ENCODE results near the gene NEFH.

The NEFH gene

DNA sequence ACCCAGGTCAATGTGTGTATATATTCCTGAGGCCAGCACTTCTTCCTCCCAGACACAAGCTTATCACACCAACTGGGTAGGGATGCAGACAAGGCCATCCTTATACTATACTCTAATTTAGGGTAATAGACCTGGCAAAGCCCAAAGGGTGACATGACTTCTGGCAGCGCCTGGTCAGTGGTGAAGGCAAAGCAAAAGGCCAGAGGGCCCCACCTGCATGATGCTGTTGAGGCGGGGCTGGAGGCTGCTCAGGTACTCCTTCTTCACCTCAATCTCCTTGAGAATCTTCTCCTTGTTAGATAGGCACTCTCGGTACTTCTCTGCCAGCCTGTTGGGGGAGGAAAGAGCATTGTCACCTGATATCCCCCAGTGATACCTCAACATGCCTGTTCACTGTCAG lies 56.4 kb downstream of the NEFH start:
- Histone ChIP-seq H4K8ac (ENCODE audit: low read depth, low read length) (no peak overlapping the region), H2BK15ac (ENCODE audit: low read length) (no peak overlapping the region), H2AFZ (ENCODE audit: low read length) (no peak overlapping the region), H2BK5ac (ENCODE audit: low read length) (no peak overlapping the region), H3K23ac (ENCODE audit: low read depth, low read length, poor library complexity) (no peak overlapping the region), H3K14ac (ENCODE audit: low read length) (no peak overlapping the region), H3K79me1 (ENCODE audit: low read depth, low read length) (no peaks in the 10 kb centered on the region), H3K27ac (replicated peaks; ENCODE audit: low read length) (no peak overlapping the region), H3K9ac (ENCODE audit: low read depth, low read length, poor library complexity) (no peak overlapping the region), H3K36me3 (replicated peaks in 1 of 2; ENCODE audit: control insufficient read depth in 2 of 2, insufficient read depth in 2 of 2, low read length in 2 of 2) (peaks cover 26 to 92% of the 10 kb centered on the region in 2 donors), H3K27me3 (ENCODE audit: control insufficient read depth in 3 of 3, insufficient read depth in 3 of 3, low read depth in 1 of 3, low read length in 3 of 3) (no peaks in the 10 kb centered on the region), H3K4me1 (ENCODE audit: control insufficient read depth in 2 of 2, insufficient read depth in 1 of 2, low read depth in 1 of 2, low read length in 2 of 2) (no peaks in the 10 kb centered on the region), H3K4me2 (ENCODE audit: insufficient read depth, low read length, poor library complexity, severe bottlenecking) (no peak overlapping the region), H4K91ac (ENCODE audit: low read depth, low read length, poor library complexity) (no peak overlapping the region), H3K9me3 (replicated peaks in 1 of 2; ENCODE audit: control insufficient read depth in 2 of 2, insufficient read depth in 1 of 2, low read depth in 1 of 2, low read length in 2 of 2) (no peaks in the 10 kb centered on the region), H3K18ac (ENCODE audit: low read length) (no peak overlapping the region), H2BK120ac (ENCODE audit: low read depth, low read length) (no peak overlapping the region), H3K4ac (ENCODE audit: low read length) (no peak overlapping the region), H2AK5ac (ENCODE audit: low read depth, low read length) (no peak overlapping the region), H3K4me3 (ENCODE audit: low read length in 2 of 2) (no peak overlapping the region), H2BK12ac (ENCODE audit: low read length) (no peak overlapping the region)
- no CpG with 5 or more reads among the region's 3 CpGs for WGBS, 2 donors (ENCODE audit: extremely low coverage in 2 of 2, insufficient read length in 2 of 2, insufficient replicate concordance in 1 of 2)
- DNase-seq (ENCODE audit: low spot score), result no peak

GRCh38 chr22:29539105-29539504 lies 59.1 kb downstream of the NEFH start:
- H3K9me3 ChIP-seq (replicated peaks in 1 of 2; ENCODE audit: control insufficient read depth in 2 of 2, insufficient read depth in 1 of 2, low read depth in 1 of 2, low read length in 2 of 2), result no peaks in the 10 kb centered on the region
- no peak overlapping the region for H2AK5ac ChIP-seq (ENCODE audit: low read depth, low read length)
- peaks cover 25 to 90% of the 10 kb centered on the region in 2 donors for H3K36me3 ChIP-seq (replicated peaks in 1 of 2; ENCODE audit: control insufficient read depth in 2 of 2, insufficient read depth in 2 of 2, low read length in 2 of 2)
- no peak overlapping the region for H2BK12ac ChIP-seq (ENCODE audit: low read length)
- H3K27me3 ChIP-seq (ENCODE audit: control insufficient read depth in 3 of 3, insufficient read depth in 3 of 3, low read depth in 1 of 3, low read length in 3 of 3), result no peaks in the 10 kb centered on the region
- H2BK15ac ChIP-seq (ENCODE audit: low read length), result no peak overlapping the region
- H3K4me3 ChIP-seq (ENCODE audit: low read length in 2 of 2), result no peak overlapping the region
- no peak overlapping the region for H3K23ac ChIP-seq (ENCODE audit: low read depth, low read length, poor library complexity)
- H3K79me1 ChIP-seq (ENCODE audit: low read depth, low read length), result no peaks in the 10 kb centered on the region
- H3K4me1 ChIP-seq (ENCODE audit: control insufficient read depth in 2 of 2, insufficient read depth in 1 of 2, low read depth in 1 of 2, low read length in 2 of 2), result no peaks in the 10 kb centered on the region
- no peak overlapping the region for H2BK5ac ChIP-seq (ENCODE audit: low read length)
- H2BK120ac ChIP-seq (ENCODE audit: low read depth, low read length), result no peak overlapping the region
- H3K9ac ChIP-seq (ENCODE audit: low read depth, low read length, poor library complexity), result no peak overlapping the region
- H3K14ac ChIP-seq (ENCODE audit: low read length), result no peak overlapping the region
- no peak overlapping the region for H4K91ac ChIP-seq (ENCODE audit: low read depth, low read length, poor library complexity)
- H4K8ac ChIP-seq (ENCODE audit: low read depth, low read length), result no peak overlapping the region
- H3K4ac ChIP-seq (ENCODE audit: low read length), result no peak overlapping the region
- no peak overlapping the region for H3K4me2 ChIP-seq (ENCODE audit: insufficient read depth, low read length, poor library complexity, severe bottlenecking)
- H2AFZ ChIP-seq (ENCODE audit: low read length), result no peak overlapping the region
- WGBS, 2 donors (ENCODE audit: extremely low coverage in 2 of 2, insufficient read length in 2 of 2, insufficient replicate concordance in 1 of 2), result no CpG with 5 or more reads among the region's 3 CpGs
- H3K27ac ChIP-seq (replicated peaks; ENCODE audit: low read length), result no peak overlapping the region
- DNase-seq (ENCODE audit: low spot score), result no peak
- no peak overlapping the region for H3K18ac ChIP-seq (ENCODE audit: low read length)
